Caki2 (cell line): Measurements from ENCODE around the gene ECSIT. TPM values are rescaled to one million over a fixed set of nuclear protein-coding genes. Genes with fewer than 3 reads are reported as not detected.
A peak's percentile ranks its signal among the peaks of the same experiment; 100 is the strongest.
"Not testable (repeated sequence)": the region's sequence is repeated elsewhere in the genome, so short reads cannot be mapped to it uniquely, and the experiment has no call there.

Experiments
- DNase-seq: peaks from one replicate; pipeline ENCODE4 v3.0.0-alpha.2; 2015; ENCODE audit warnings: low read depth
- in situ Hi-C: cut with HindIII; loops from 2 replicates; pipeline ENCODE4 v1.10.0; 2016; ENCODE audit warnings: low sequenced_read_pairs, low pct_unique_long_range_greater_than_20kb, mixed read lengths
- total RNA-seq: library from RNA; depleted of rRNA; stranded (reverse); fragments of >200 nt; shearing (Covaris generic); gene quantifications from 2 replicates; pipeline ENCODE4 v1.2.3, GENCODE V29; 2014; ENCODE audit warnings: low replicate concordance; rRNA removed

Gene ECSIT
- 88.6 and 106 TPM in 2 replicates for total RNA-seq

GRCh38 chr19:11528551-11529341, at the start of gene ECSIT:
TSS of gene ECSIT (minus strand) at chr19:11529134. CDS start at chr19:11519170, 9,964 bp downstream.
- peak; percentile 99 for DNase-seq
- in situ Hi-C loops: no loop called here

- in situ Hi-C loops: no loop called here
- peak; percentile 42 for DNase-seq
These were observed 48.7 kb upstream of the ECSIT start, which contains the start of gene ACP5 for GRCh38 chr19:11577451-11578257. TSS of gene ACP5 (minus strand) at chr19:11577645. CDS start at chr19:11577317, 328 bp downstream.

GRCh38 chr19:11576227-11576626, 47.3 kb upstream of the ECSIT start:
- no peak for DNase-seq
- in situ Hi-C loops: no loop called here

- DNase-seq: no peak
- in situ Hi-C loops: no loop called here
These were observed 45.8 kb upstream of the ECSIT start for GRCh38 chr19:11574689-11575088.

GRCh38 chr19:11573763-11574162, 44.8 kb upstream of the ECSIT start:
- DNase-seq, in situ Hi-C loops: not testable (repeated sequence)

- in situ Hi-C loops, DNase-seq: not testable (repeated sequence)
These were observed 44.4 kb upstream of the ECSIT start for GRCh38 chr19:11573354-11573753.

GRCh38 chr19:11570039-11570462, 41.1 kb upstream of the ECSIT start:
- DNase-seq: peak; percentile 51
- in situ Hi-C loops: no loop called here

GRCh38 chr19:11566164-11566563, 37.2 kb upstream of the ECSIT start:
- in situ Hi-C loops: no loop called here
- DNase-seq: no peak

GRCh38 chr19:11565649-11565980, 36.7 kb upstream of the ECSIT start:
- DNase-seq, in situ Hi-C loops: not testable (repeated sequence)

- in situ Hi-C loops, DNase-seq: not testable (repeated sequence)
These were observed 35.3 kb upstream of the ECSIT start for GRCh38 chr19:11564082-11564807.

GRCh38 chr19:11563532-11563931, 34.6 kb upstream of the ECSIT start:
- no peak for DNase-seq
- in situ Hi-C loops: no loop called here

- in situ Hi-C loops: no loop called here
- peak; percentile 74 for DNase-seq
These were observed 31.6 kb upstream of the ECSIT start for GRCh38 chr19:11560404-11561051.

GRCh38 chr19:11558881-11559828, 30.2 kb upstream of the ECSIT start, which contains the start of gene ELOF1:
TSS of gene ELOF1 (minus strand) at chr19:11559230. CDS start at chr19:11554347, 4,883 bp downstream.
- in situ Hi-C loops: no loop called here
- DNase-seq: peak; percentile 95

GRCh38 chr19:11556634-11557420, 27.9 kb upstream of the ECSIT start:
- DNase-seq: no peak
- in situ Hi-C loops: no loop called here

GRCh38 chr19:11555246-11555645, 26.3 kb upstream of the ECSIT start:
- in situ Hi-C loops: no loop called here
- DNase-seq: no peak

- in situ Hi-C loops: no loop called here
- DNase-seq: no peak
These were observed 25.2 kb upstream of the ECSIT start for GRCh38 chr19:11554160-11554559.
